Measurements from ENCODE around the gene SLIT3.
"Not testable (repeated sequence)": the region's sequence is repeated elsewhere in the genome, so short reads cannot be mapped to it uniquely, and the experiment has no call there.

Gene SLIT3

DNA sequence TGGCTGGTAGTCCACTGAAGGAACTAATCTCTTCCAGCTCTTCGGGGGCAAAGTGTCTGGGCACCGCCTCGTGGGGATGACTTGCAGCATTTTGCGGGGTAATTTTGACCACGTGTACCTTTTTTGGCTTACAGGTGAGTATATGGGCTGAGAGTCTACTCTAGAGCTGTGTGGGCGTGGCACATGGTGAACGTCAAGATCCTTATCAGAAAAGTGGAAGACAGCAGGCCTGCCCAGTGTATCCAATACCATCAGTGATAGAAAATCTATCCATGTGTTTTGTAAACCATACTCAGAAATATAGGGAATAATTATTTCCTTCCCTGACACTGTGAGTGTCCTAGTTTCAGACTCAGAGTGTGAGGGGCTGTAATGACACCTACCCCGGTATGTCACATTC, 148.5 kb downstream of the SLIT3 start:
- Histone ChIP-seq H3K9me3 (replicated peaks; ENCODE audit: low read length) (no peaks in the 10 kb centered on the region), H3K27me3 (ENCODE audit: control insufficient read depth, insufficient read depth, low read length) (peaks cover 37% of the 10 kb centered on the region), H3K4me3 (ENCODE audit: low read length) (no peak overlapping the region), H3K4me2 (ENCODE audit: low read length) (no peak overlapping the region), H3K4me1 (ENCODE audit: control insufficient read depth, insufficient read depth, low read length) (no peaks in the 10 kb centered on the region), H3K36me3 (ENCODE audit: insufficient read depth, low read length) (no peaks in the 10 kb centered on the region), H3K9ac (ENCODE audit: low read depth, low read length) (no peak overlapping the region)

- Histone ChIP-seq H3K4me2 (ENCODE audit: low read length) (no peak overlapping the region), H3K9me3 (replicated peaks; ENCODE audit: low read length) (no peaks in the 10 kb centered on the region), H3K9ac (ENCODE audit: low read depth, low read length) (no peak overlapping the region), H3K27me3 (ENCODE audit: control insufficient read depth, insufficient read depth, low read length) (peaks cover 32% of the 10 kb centered on the region), H3K4me1 (ENCODE audit: control insufficient read depth, insufficient read depth, low read length) (no peaks in the 10 kb centered on the region), H3K36me3 (ENCODE audit: insufficient read depth, low read length) (no peaks in the 10 kb centered on the region), H3K4me3 (ENCODE audit: low read length) (no peak overlapping the region)
Observed at GRCh38 chr5:169151051-169151805, 149.7 kb downstream of the SLIT3 start.

DNA sequence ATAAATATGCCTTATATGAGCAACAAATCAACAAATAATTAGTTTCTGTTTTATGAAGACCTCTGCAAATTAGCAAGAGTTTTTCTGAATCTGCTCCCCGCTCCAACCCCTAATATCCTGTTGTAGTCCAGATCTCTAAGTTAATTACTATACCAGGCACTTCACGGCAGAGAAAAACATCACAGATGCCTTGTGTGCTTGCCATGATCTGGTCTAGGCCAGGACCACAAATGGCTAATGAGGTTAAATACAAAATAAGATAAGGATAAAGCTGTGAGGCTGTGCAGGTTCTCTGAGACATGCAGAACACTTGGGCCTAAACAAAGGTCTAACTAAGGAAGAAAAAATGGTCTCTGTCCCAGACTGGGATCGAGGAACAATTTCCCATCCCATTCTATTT, 150.8 kb downstream of the SLIT3 start:
- H3K4me2 ChIP-seq (ENCODE audit: low read length): no peak overlapping the region
- peaks cover 22% of the 10 kb centered on the region for H3K27me3 ChIP-seq (ENCODE audit: control insufficient read depth, insufficient read depth, low read length)
- no peak overlapping the region for H3K4me3 ChIP-seq (ENCODE audit: low read length)
- no peak overlapping the region for H3K9ac ChIP-seq (ENCODE audit: low read depth, low read length)
- H3K36me3 ChIP-seq (ENCODE audit: insufficient read depth, low read length): no peaks in the 10 kb centered on the region
- H3K9me3 ChIP-seq (replicated peaks; ENCODE audit: low read length): no peaks in the 10 kb centered on the region
- no peaks in the 10 kb centered on the region for H3K4me1 ChIP-seq (ENCODE audit: control insufficient read depth, insufficient read depth, low read length)

GRCh38 chr5:169149317-169149716, 151.6 kb downstream of the SLIT3 start:
- no peaks in the 10 kb centered on the region for H3K9me3 ChIP-seq (replicated peaks; ENCODE audit: low read length)
- H3K4me3 ChIP-seq (ENCODE audit: low read length): no peak overlapping the region
- H3K36me3 ChIP-seq (ENCODE audit: insufficient read depth, low read length): no peaks in the 10 kb centered on the region
- no peak overlapping the region for H3K4me2 ChIP-seq (ENCODE audit: low read length)
- H3K9ac ChIP-seq (ENCODE audit: low read depth, low read length): no peak overlapping the region
- no peaks in the 10 kb centered on the region for H3K4me1 ChIP-seq (ENCODE audit: control insufficient read depth, insufficient read depth, low read length)
- peaks cover 20% of the 10 kb centered on the region for H3K27me3 ChIP-seq (ENCODE audit: control insufficient read depth, insufficient read depth, low read length)

GRCh38 chr5:169148138-169148740, 152.7 kb downstream of the SLIT3 start:
- H3K27me3 ChIP-seq (ENCODE audit: control insufficient read depth, insufficient read depth, low read length): peaks cover 20% of the 10 kb centered on the region
- H3K4me3 ChIP-seq (ENCODE audit: low read length): no peak overlapping the region
- no peak overlapping the region for H3K9ac ChIP-seq (ENCODE audit: low read depth, low read length)
- H3K36me3 ChIP-seq (ENCODE audit: insufficient read depth, low read length): no peaks in the 10 kb centered on the region
- no peaks in the 10 kb centered on the region for H3K4me1 ChIP-seq (ENCODE audit: control insufficient read depth, insufficient read depth, low read length)
- H3K9me3 ChIP-seq (replicated peaks; ENCODE audit: low read length): no peaks in the 10 kb centered on the region
- no peak overlapping the region for H3K4me2 ChIP-seq (ENCODE audit: low read length)

GRCh38 chr5:169147534-169147933, 153.4 kb downstream of the SLIT3 start:
- Histone ChIP-seq H3K9me3 (replicated peaks; ENCODE audit: low read length) (no peaks in the 10 kb centered on the region), H3K27me3 (ENCODE audit: control insufficient read depth, insufficient read depth, low read length) (peaks cover 18% of the 10 kb centered on the region), H3K4me3 (ENCODE audit: low read length) (no peak overlapping the region), H3K4me2 (ENCODE audit: low read length) (no peak overlapping the region), H3K4me1 (ENCODE audit: control insufficient read depth, insufficient read depth, low read length) (no peaks in the 10 kb centered on the region), H3K9ac (ENCODE audit: low read depth, low read length) (no peak overlapping the region), H3K36me3 (ENCODE audit: insufficient read depth, low read length) (no peaks in the 10 kb centered on the region)

DNA sequence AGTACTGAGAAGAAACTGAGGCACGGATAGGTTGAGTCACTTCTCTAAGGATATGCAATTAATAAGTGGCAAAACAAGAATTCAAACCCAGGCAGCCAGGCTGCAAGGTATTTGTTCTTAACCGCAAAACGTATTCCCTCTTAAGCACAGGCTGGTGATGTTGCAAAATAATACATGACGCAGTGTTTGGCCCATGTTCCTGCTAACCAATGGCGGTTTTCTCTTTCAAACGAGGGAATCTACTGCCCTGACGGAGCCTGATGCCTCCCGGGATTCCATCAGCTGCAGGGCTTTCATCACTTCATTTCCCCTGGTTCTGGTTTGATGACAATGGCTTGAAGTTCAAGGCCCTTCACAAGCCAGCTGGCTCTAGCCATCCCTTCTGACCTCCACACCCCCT, 154.8 kb downstream of the SLIT3 start:
- Histone ChIP-seq H3K4me1 (ENCODE audit: control insufficient read depth, insufficient read depth, low read length) (no peaks in the 10 kb centered on the region), H3K36me3 (ENCODE audit: insufficient read depth, low read length) (no peaks in the 10 kb centered on the region), H3K4me3 (ENCODE audit: low read length) (no peak overlapping the region), H3K4me2 (ENCODE audit: low read length) (no peak overlapping the region), H3K27me3 (ENCODE audit: control insufficient read depth, insufficient read depth, low read length) (peaks cover 5% of the 10 kb centered on the region), H3K9me3 (replicated peaks; ENCODE audit: low read length) (no peaks in the 10 kb centered on the region), H3K9ac (ENCODE audit: low read depth, low read length) (no peak overlapping the region)

- Histone ChIP-seq H3K4me2 (ENCODE audit: low read length) (no peak overlapping the region), H3K27me3 (ENCODE audit: control insufficient read depth, insufficient read depth, low read length) (peaks cover 3% of the 10 kb centered on the region), H3K4me3 (ENCODE audit: low read length) (no peak overlapping the region), H3K4me1 (ENCODE audit: control insufficient read depth, insufficient read depth, low read length) (no peaks in the 10 kb centered on the region), H3K36me3 (ENCODE audit: insufficient read depth, low read length) (no peaks in the 10 kb centered on the region), H3K9me3 (replicated peaks; ENCODE audit: low read length) (no peaks in the 10 kb centered on the region), H3K9ac (ENCODE audit: low read depth, low read length) (no peak overlapping the region)
Observed at GRCh38 chr5:169142264-169142970, 158.5 kb downstream of the SLIT3 start.

- H3K36me3 ChIP-seq (ENCODE audit: insufficient read depth, low read length); H3K4me2 ChIP-seq (ENCODE audit: low read length); H3K9me3 ChIP-seq (replicated peaks; ENCODE audit: low read length); H3K27me3 ChIP-seq (ENCODE audit: control insufficient read depth, insufficient read depth, low read length); H3K4me3 ChIP-seq (ENCODE audit: low read length); H3K4me1 ChIP-seq (ENCODE audit: control insufficient read depth, insufficient read depth, low read length); H3K9ac ChIP-seq (ENCODE audit: low read depth, low read length): not testable (repeated sequence)
Observed at GRCh38 chr5:169140215-169140614, 160.7 kb downstream of the SLIT3 start.

- H3K9ac ChIP-seq (ENCODE audit: low read depth, low read length): no peak overlapping the region
- H3K4me1 ChIP-seq (ENCODE audit: control insufficient read depth, insufficient read depth, low read length): no peaks in the 10 kb centered on the region
- no peaks in the 10 kb centered on the region for H3K36me3 ChIP-seq (ENCODE audit: insufficient read depth, low read length)
- peaks cover under 1% of the 10 kb centered on the region for H3K27me3 ChIP-seq (ENCODE audit: control insufficient read depth, insufficient read depth, low read length)
- no peak overlapping the region for H3K4me2 ChIP-seq (ENCODE audit: low read length)
- no peak overlapping the region for H3K4me3 ChIP-seq (ENCODE audit: low read length)
- H3K9me3 ChIP-seq (replicated peaks; ENCODE audit: low read length): no peaks in the 10 kb centered on the region
Observed at GRCh38 chr5:169139480-169140050, 161.4 kb downstream of the SLIT3 start.

DNA sequence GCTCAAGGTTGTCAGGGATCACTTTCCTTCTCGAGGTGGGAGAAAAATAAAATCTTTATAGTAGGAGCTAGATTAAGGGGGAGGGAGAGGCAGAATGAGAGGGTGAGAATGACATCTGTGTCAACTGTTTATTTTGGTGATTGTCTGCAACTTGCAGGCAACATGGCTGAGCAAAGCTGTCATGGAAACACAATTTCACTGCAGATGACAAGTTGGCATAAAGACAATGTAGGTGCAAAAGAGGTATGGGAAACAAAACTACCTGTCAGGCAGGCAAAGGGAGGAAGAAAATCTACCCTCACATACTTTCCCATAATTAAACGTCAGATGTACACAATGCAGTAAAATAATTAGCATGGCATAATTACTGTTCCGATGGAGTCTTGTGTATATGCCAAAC, 167.4 kb downstream of the SLIT3 start:
- H3K4me3 ChIP-seq (ENCODE audit: low read length): no peak overlapping the region
- H3K36me3 ChIP-seq (ENCODE audit: insufficient read depth, low read length): no peaks in the 10 kb centered on the region
- no peak overlapping the region for H3K9ac ChIP-seq (ENCODE audit: low read depth, low read length)
- no peaks in the 10 kb centered on the region for H3K4me1 ChIP-seq (ENCODE audit: control insufficient read depth, insufficient read depth, low read length)
- H3K4me2 ChIP-seq (ENCODE audit: low read length): no peak overlapping the region
- no peaks in the 10 kb centered on the region for H3K27me3 ChIP-seq (ENCODE audit: control insufficient read depth, insufficient read depth, low read length)
- H3K9me3 ChIP-seq (replicated peaks; ENCODE audit: low read length): no peaks in the 10 kb centered on the region

All from skeletal muscle satellite cell (primary cell).